ENCODE measurements around the gene USE1. TPM values are rescaled to one million over a fixed set of nuclear protein-coding genes. Genes with fewer than 3 reads are reported as not detected.
A peak's percentile ranks its signal among the peaks of the same experiment; 100 is the strongest.

USE1 gene
- total and polyA plus RNA-seq, 8 donors: 16.2 to 113 (median 55.3) TPM; not detected in 1

- intact Hi-C loops (cut with DNase I; ENCODE audit: low total_unique reads): no loop called here
- Histone ChIP-seq H3K9me3 (no peaks in the 10 kb centered on the region), H3K4me3 (peak overlapping the region; percentile 44 to 73 (median 53)), H3K27ac (peak overlapping the region; percentile 75 to 86 (median 85)), H3K4me1 (peaks cover 38 to 65% (median 59%) of the 10 kb centered on the region in 4 donors), H3K27me3 (no peaks in the 10 kb centered on the region), H3K36me3 (peaks cover 17 to 56% (median 54%) of the 10 kb centered on the region in 4 donors)
- TF ChIP-seq POLR2A (IDR thresholded peaks at IDR 0.05) (no peak), CTCF (IDR thresholded peaks at IDR 0.05) (peak in 3 of 7 experiments; percentile 31 to 63 (median 36)), POLR2AphosphoS5 (IDR thresholded peaks at IDR 0.05) (peak in 2 of 3 donors; percentile 8 to 17)
- WGBS, 5 donors: 3 to 10% (median 5%) methylated on average over 4 to 80 of the region's 80 CpGs
- peak; percentile 77 to 92 for DNase-seq
Measured at GRCh38 chr19:17235300-17235970, 20.3 kb downstream of the USE1 start.

- Histone ChIP-seq H3K4me1 (peaks cover 45 to 73% (median 67%) of the 10 kb centered on the region in 4 donors), H3K4me3 (peak overlapping the region; percentile 44 to 73 (median 53)), H3K36me3 (peaks cover 17 to 54% (median 50%) of the 10 kb centered on the region in 4 donors), H3K27ac (peak overlapping the region; percentile 75 to 86 (median 85)), H3K9me3 (no peaks in the 10 kb centered on the region), H3K27me3 (no peaks in the 10 kb centered on the region)
- 5 to 24% (median 10%) methylated on average over 6 to 25 of the region's 27 CpGs for WGBS, 5 donors
- peak in 1 of 2 donors; percentile 74 for DNase-seq
- no peak for TF ChIP-seq POLR2A (IDR thresholded peaks at IDR 0.05)
- no peak for TF ChIP-seq EP300 (IDR thresholded peaks at IDR 0.05)
- TF ChIP-seq CTCF (IDR thresholded peaks at IDR 0.05): no peak
- no peak for TF ChIP-seq POLR2AphosphoS5 (IDR thresholded peaks at IDR 0.05)
- intact Hi-C loops (cut with DNase I; ENCODE audit: low total_unique reads): no loop called here
Measured at GRCh38 chr19:17235971-17236777, 21.0 kb downstream of the USE1 start.

GRCh38 chr19:17236811-17237543, 21.8 kb downstream of the USE1 start:
- Histone ChIP-seq H3K4me1 (peaks cover 51 to 81% (median 74%) of the 10 kb centered on the region in 4 donors), H3K27ac (peak overlapping the region; percentile 55 to 86 (median 83)), H3K4me3 (peak overlapping the region in 2 of 4 donors; percentile 44 to 73), H3K36me3 (peaks cover 13 to 46% (median 42%) of the 10 kb centered on the region in 4 donors), H3K9me3 (no peaks in the 10 kb centered on the region), H3K27me3 (no peaks in the 10 kb centered on the region)
- intact Hi-C loops (cut with DNase I; ENCODE audit: low total_unique reads): no loop called here
- peak in 1 of 2 donors; percentile 50 for DNase-seq
- TF ChIP-seq CTCF (IDR thresholded peaks at IDR 0.05) (no peak), POLR2A (IDR thresholded peaks at IDR 0.05) (no peak)
- 66 to 79% (median 69%) methylated on average over 16 to 18 of the region's 18 CpGs for WGBS, 5 donors

All from stomach (tissue), 9 donors.